ENCODE measurements around the gene CDKN1A.

- TF ChIP-seq CTCF (IDR thresholded peaks at IDR 0.05; ENCODE audit: low read depth, low read length): no peak
- no peak for TF ChIP-seq POLR2A (IDR thresholded peaks at IDR 0.05; ENCODE audit: extremely low read depth, insufficient read length)
Observed at GRCh38 chr6:36719126-36719525, 40.6 kb downstream of the CDKN1A start.
